ENCODE results near the gene NME9.

NME9 gene

GRCh38 chr3:138361561-138361971 lies 31.9 kb upstream of the NME9 start:
- no peak for DNase-seq

GRCh38 chr3:138360869-138361525 lies 31.3 kb upstream of the NME9 start:
- DNase-seq, result no peak

GRCh38 chr3:138359919-138360868 lies 30.5 kb upstream of the NME9 start:
- no peak for DNase-seq

GRCh38 chr3:138359148-138359918 lies 29.7 kb upstream of the NME9 start:
- no peak for DNase-seq

- no peak for DNase-seq
Measured at GRCh38 chr3:138356730-138357405, 27.2 kb upstream of the NME9 start.

- DNase-seq, result no peak
Measured at GRCh38 chr3:138355071-138355470, 25.4 kb upstream of the NME9 start.

- DNase-seq, result no peak
Measured at GRCh38 chr3:138354376-138354775, 24.7 kb upstream of the NME9 start.

- DNase-seq, result no peak
Measured at GRCh38 chr3:138351916-138352550, 22.4 kb upstream of the NME9 start.

- no peak for DNase-seq
Measured at GRCh38 chr3:138351151-138351550, 21.5 kb upstream of the NME9 start.

- no peak for DNase-seq
Measured at GRCh38 chr3:138349926-138350665, 20.4 kb upstream of the NME9 start.

- peak in 1 of 2 experiments; percentile 17 for DNase-seq
Measured at GRCh38 chr3:138348754-138349739, 19.4 kb upstream of the NME9 start.

GRCh38 chr3:138347960-138348753 lies 18.5 kb upstream of the NME9 start, which contains the start of gene MRAS:
TSS of gene MRAS (plus strand) at chr3:138348579. CDS start at chr3:138372884, 24,305 bp downstream.
- DNase-seq, result peak; percentile 46 to 76

GRCh38 chr3:138344754-138345153 lies 15.1 kb upstream of the NME9 start:
- no peak for DNase-seq

- no peak for DNase-seq
Measured at GRCh38 chr3:138340511-138340910, 10.9 kb upstream of the NME9 start.

GRCh38 chr3:138338811-138339210 lies 9.2 kb upstream of the NME9 start:
- DNase-seq, result peak; percentile 52 to 88

GRCh38 chr3:138338244-138338643 lies 8.6 kb upstream of the NME9 start:
- DNase-seq, result no peak

GRCh38 chr3:138336454-138336999 lies 6.9 kb upstream of the NME9 start:
- no peak for DNase-seq

GRCh38 chr3:138334608-138335007 lies 5.0 kb upstream of the NME9 start:
- DNase-seq, result no peak
